ENCODE results near the gene FCRL4.
"Not testable (repeated sequence)": the region's sequence is repeated elsewhere in the genome, so short reads cannot be mapped to it uniquely, and the experiment has no call there.

Gene FCRL4

DNA sequence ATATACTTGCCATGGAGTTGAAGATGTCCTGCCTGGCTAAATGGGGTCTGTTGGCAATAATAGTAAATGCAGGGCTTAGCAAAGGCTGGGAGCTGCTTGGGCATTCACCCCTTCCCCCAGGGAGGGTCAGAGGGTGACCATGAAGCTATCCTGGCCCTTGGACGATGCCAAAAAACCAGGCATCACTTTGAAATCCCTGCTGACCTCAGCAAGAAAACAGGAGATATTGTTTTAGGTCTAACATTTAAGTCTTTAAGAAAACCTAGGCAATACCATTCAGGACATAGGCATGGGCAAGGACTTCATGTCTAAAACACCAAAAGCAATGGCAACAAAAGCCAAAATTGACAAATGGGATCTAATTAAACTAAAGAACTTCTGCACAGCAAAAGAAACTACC, 49.8 kb downstream of the FCRL4 start:
- not testable (repeated sequence) for DNase-seq

DNA sequence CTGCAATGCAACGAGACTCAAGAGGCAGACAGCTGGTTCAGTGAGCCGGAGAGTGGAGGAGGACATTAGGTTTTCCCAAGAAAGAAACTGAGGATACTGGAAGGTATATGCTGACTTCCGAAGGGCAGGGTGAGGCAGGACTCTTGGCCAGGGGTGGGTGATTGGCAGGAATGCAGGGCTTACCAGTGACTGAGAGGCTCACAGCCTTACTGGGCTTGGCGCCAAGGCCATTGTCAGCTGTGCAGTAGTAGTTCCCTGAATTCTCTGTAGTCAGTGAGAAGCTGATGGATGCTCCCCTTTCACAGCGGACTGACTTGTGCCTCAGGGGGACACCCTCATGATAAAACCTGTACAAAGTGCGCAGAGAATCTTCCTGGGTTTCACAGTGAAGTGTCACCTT, 55.2 kb downstream of the FCRL4 start:
- peak; percentile 8 to 39 for DNase-seq

DNA sequence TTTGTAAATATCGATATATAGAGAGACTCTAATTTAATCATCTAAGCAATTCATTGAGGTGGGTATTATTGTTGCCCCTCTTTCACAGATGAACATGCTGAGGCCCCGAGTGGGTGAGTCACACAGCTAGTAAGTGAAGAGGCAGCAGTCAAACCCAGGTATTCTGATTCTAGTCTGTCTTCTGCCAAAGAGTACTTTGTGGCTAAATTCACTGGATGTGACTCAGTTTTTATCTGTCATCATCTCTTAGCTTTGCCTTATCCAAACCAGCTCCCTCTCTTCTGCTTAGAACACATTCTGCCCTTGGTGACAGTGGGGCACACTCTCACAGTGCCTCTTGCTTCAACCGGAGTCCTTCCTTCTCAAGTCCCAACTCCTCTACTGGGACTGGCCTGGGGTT, 57.0 kb downstream of the FCRL4 start:
- DNase-seq: no peak

DNA sequence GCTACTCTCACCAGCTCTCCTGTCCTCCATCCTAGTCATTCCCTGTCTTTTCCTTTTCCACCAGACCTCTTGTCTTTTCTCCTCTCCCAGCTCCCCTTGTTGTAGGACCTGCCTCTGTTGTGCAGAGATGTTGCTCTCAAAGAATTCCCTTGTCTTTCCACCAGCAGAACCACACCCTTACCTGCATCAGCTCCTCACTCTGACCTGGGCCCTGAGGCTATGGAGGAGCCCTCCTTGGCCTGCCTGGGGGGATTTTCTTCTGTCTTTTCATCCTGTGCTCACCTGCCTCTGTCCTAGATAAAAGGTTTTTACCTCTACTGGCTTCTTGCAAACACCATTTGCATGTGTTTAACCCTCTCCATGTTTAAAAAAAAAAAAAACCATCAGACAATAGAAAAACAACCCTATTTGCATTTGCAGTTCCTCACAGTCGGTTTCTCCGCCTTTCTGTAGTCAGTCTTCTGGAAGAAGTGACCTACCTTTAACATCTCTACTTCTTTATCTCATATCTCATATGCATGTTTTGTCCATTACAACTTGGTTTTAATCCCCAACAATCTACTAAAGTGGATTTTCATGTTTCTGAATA, 57.6 kb downstream of the FCRL4 start:
- DNase-seq: no peak

DNA sequence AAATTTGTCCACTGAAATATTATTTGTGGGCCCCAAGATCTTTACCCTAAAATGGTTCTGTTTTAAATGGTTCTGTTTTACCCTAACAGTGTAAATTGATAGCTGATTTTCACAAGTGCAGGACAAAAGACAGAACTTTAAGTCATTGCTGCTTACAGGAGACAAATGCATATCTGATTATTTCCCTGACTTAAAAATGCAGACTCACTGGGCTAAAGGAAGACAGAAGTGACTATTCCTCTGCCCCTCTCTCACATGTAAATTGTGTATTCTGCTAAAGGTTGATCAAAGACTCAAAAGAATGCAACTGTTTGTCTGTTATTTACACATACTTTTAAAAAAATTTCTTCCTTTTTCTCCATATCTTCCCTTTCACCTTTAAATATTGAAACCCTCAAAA, 58.3 kb downstream of the FCRL4 start:
- DNase-seq: no peak

DNA sequence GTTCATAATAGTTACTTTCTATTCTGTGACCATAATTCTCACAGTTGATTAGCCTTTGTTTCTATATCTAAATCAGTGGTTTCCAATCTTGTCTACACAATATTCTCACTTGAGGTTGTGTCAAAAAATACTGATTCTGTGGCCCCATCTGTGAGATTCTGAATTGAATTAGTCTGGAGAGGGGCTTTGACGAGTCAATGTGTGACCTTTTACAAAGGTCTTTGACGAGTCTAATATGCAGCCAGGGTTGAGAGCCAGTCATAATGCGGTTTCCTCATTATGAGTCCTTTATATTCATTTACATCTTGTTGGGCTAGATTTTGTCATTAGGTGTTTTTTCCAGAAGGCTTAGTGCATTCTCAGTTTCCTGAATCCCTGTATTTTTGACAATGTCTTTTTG, 65.3 kb downstream of the FCRL4 start:
- DNase-seq: no peak

DNA sequence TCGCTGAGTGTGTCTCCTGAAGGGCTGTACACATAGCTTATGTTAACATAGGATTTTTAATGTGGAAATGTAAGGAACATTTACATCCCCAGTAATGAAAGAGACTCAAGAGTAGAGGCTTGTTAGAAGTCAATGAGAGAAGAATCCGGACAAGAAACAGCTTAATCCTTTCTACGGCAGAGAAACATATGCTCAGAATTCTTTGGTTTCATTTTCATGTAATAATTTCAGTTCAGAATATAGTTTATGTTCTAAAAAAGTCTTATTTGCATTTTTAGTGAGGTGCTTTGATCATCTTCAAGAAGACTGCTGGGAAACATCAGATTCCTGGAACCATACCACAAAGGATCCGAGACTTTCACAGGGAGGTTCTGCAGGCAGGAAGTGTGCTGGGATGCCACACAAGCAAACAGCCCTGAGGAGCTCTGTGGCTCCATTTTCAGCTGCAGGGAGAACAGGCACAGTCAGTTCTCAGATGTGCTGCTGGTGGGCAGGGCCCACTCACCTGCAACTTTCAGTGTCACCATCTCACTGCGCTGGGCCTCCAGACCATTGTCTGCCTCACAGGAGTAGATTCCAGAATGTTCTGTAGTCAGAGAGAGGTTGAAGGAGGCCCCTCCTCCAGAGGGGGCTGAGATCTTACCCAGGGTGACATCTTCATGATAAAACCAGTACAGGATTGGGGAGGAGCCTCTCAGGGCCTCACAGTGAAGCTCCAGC, 74.0 kb downstream of the FCRL4 start:
- no peak for DNase-seq
